ENCODE data around the gene MRPL36.
A peak's percentile ranks its signal among the peaks of the same experiment; 100 is the strongest.

The MRPL36 gene

DNA sequence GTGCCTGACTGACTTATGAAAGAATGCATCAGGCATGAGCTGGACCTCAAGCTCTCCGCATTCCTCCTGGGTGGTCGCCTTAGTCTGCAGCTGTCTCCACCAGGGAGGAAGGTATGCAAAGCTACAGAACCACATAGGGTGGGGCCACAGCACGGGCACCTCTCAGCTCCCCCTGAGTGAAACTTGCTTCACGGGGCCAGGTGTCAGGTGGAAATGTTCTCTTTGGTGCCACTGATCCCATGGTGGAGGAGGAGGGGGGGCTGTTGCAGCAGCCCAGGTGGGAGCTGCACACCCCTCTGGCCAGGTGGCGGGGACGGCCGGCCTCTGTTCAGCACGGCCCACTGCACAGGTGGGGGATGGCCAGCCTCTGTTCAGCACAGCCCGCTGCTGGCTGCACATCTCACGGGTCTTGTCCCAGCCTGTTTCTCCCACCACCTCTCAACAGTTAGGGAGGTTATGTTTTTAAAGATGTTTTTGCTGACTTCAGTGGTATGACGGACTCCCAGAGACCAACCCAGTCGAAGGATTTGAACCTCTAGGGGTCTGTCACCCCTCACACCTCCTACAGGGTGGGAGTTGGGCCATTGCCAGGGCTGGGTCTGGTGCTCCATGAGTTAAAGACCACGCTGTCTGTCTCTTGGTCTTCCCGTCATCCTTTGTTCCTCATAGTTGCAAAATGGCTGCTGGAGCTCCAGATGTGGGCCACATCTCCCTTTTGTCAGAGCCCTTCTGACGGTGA, 34.3 kb downstream of the MRPL36 start:
- H3K4me3 ChIP-seq (ENCODE audit: low read length): no peak overlapping the region
- TF ChIP-seq, protein P1, sequence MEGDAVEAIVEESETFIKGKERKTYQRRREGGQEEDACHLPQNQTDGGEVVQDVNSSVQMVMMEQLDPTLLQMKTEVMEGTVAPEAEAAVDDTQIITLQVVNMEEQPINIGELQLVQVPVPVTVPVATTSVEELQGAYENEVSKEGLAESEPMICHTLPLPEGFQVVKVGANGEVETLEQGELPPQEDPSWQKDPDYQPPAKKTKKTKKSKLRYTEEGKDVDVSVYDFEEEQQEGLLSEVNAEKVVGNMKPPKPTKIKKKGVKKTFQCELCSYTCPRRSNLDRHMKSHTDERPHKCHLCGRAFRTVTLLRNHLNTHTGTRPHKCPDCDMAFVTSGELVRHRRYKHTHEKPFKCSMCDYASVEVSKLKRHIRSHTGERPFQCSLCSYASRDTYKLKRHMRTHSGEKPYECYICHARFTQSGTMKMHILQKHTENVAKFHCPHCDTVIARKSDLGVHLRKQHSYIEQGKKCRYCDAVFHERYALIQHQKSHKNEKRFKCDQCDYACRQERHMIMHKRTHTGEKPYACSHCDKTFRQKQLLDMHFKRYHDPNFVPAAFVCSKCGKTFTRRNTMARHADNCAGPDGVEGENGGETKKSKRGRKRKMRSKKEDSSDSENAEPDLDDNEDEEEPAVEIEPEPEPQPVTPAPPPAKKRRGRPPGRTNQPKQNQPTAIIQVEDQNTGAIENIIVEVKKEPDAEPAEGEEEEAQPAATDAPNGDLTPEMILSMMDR (conservative IDR thresholded peaks at IDR 0.05; ENCODE audit: low read length): no peak
- no peak for DNase-seq (ENCODE audit: low read depth)

DNA sequence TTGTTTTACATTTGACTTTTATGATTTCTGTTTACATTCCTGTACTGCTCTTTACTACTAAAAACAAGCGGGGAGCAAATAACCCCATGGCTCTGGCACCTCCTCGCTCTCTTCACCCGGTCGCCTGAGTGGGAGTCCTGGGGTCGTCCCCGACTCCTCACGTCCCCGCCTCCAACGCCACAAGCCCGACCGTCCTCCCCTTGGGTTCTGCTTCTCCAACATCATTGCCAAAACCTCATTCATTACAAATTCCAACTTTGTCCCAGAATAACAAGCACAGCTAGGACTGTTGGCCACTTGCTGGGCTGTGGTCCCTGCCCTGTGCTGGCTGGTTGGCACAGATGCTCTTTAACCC, 35.1 kb downstream of the MRPL36 start:
- H3K4me3 ChIP-seq (ENCODE audit: low read length): no peak overlapping the region
- TF ChIP-seq, protein P1 (conservative IDR thresholded peaks at IDR 0.05; ENCODE audit: low read length): no peak
- no peak for DNase-seq (ENCODE audit: low read depth)

GRCh38 chr5:1763960-1764605, 35.6 kb downstream of the MRPL36 start:
- TF ChIP-seq, protein P1 (conservative IDR thresholded peaks at IDR 0.05; ENCODE audit: low read length): no peak
- DNase-seq (ENCODE audit: low read depth): no peak
- peak overlapping the region; percentile 43 for H3K4me3 ChIP-seq (ENCODE audit: low read length)

DNA sequence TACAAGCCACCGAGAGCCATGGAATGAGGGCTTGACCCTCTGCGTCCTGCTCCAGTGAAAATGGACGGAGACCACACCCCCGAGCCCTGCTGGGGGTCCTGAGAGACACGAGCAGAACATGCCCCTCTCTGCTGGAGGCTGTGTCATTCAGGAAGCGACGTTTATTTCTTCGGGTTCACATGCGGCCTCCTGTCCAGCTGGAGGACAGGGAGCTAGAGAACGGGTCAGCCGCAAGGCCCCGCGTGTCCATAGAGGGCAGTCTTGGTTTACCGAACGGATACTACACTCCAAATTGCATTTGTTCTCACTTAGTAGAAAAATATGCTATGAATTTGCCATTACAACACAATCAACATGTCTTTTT, 36.1 kb downstream of the MRPL36 start:
- DNase-seq (ENCODE audit: low read depth): peak; percentile 78
- peak overlapping the region; percentile 43 for H3K4me3 ChIP-seq (ENCODE audit: low read length)
- TF ChIP-seq, protein P1 (conservative IDR thresholded peaks at IDR 0.05; ENCODE audit: low read length): peak; percentile 95

- no peak overlapping the region for H3K4me3 ChIP-seq (ENCODE audit: low read length)
- TF ChIP-seq, protein P1 (conservative IDR thresholded peaks at IDR 0.05; ENCODE audit: low read length): no peak
- no peak for DNase-seq (ENCODE audit: low read depth)
Measured at GRCh38 chr5:1762883-1763547, 36.6 kb downstream of the MRPL36 start.

DNA sequence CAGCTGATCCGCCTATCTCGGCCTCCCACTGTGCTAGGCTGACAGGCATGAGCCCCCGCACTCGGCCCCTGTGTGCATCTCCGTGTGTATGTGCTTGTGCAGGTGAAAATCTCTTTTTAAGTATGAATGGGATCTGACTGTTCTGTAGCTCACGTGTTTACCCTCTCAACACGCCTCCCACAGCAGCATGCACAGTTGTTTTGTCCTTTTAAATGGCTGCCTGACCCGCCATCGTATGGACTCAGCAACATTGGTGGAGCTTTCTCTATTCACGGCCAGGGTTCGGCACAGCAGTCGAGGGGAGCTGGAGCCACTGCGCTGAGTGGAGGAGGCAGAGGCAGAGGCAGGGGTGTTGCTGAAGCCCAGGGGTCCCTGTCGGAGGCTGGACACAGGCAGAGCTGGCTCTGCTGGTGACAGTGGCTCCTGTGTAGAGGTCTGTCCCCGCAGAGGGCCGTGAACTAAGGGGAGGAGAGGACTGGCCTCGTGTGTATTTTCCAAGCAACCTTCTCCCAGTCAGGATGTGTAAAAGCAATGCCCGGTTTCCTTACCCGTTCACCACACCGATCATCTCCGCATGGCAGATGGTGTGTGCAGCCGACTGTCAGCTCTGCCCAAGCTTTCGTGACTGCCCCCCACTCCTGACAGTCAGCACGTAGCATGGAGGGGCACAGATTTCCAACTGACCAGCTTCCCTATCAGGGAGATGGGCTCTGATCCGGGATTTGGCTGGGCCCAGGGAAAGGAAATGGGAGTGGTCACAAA, 37.3 kb downstream of the MRPL36 start:
- no peak for DNase-seq (ENCODE audit: low read depth)
- TF ChIP-seq, protein P1 (conservative IDR thresholded peaks at IDR 0.05; ENCODE audit: low read length): no peak
- no peak overlapping the region for H3K4me3 ChIP-seq (ENCODE audit: low read length)
